Large intestine (tissue), 3 donors: Measurements from ENCODE around the gene BOK. TPM values are rescaled to one million over a fixed set of nuclear protein-coding genes. Genes with fewer than 3 reads are reported as not detected.
"Not testable (repeated sequence)": the region's sequence is repeated elsewhere in the genome, so short reads cannot be mapped to it uniquely, and the experiment has no call there.

ENCODE experiments used
- DNase-seq, 2 donors: peaks; one replicate each; pipeline versions ENCODE4 v3.0.0 to v3.0.0-alpha.2; 2013
- H3K27ac ChIP-seq: one replicate; pipeline ENCODE4 v1.5.1; 2013; ENCODE audit warnings: low read length
- H3K27me3 ChIP-seq: 2 replicates; pipeline ENCODE4 v1.6.1; 2013; ENCODE audit warnings: low read length; ENCODE audit not compliant: control insufficient read depth, insufficient read depth
- H3K36me3 ChIP-seq: 2 replicates; pipeline ENCODE4 v1.6.1; 2013; ENCODE audit warnings: low read length; ENCODE audit not compliant: control insufficient read depth, insufficient read depth
- H3K4me1 ChIP-seq: one replicate; pipeline ENCODE4 v1.6.1; 2013; ENCODE audit warnings: low read length; ENCODE audit not compliant: control insufficient read depth, insufficient read depth
- H3K4me3 ChIP-seq: one replicate; pipeline ENCODE4 v1.5.1; 2013; ENCODE audit warnings: low read length
- H3K9me3 ChIP-seq: one replicate; pipeline ENCODE4 v1.6.1; 2013; ENCODE audit warnings: mild to moderate bottlenecking, low read depth, low read length, moderate library complexity; ENCODE audit not compliant: control insufficient read depth
- WGBS: methylation state at CpG from one replicate; pipeline ENCODE4 v1.1.5; 2013; ENCODE audit warnings: low lambda C conversion rate; ENCODE audit not compliant: insufficient coverage; 5-methylcytosine and 5-hydroxymethylcytosine counted together
- polyA plus RNA-seq: library from polyadenylated mRNA; unstranded; fragments of 120-200 nt; gene quantifications from one replicate; pipeline ENCODE4 v1.2.1, GENCODE V29; 2013

The BOK gene
- polyA plus RNA-seq, 1 donor: 8.8 TPM

- no peak for DNase-seq
- WGBS: no CpG with 5 or more reads among the region's 10 CpGs
- no peaks in the 10 kb centered on the region for H3K27me3 ChIP-seq
- no peaks in the 10 kb centered on the region for H3K9me3 ChIP-seq
- no peaks in the 10 kb centered on the region for H3K4me1 ChIP-seq
- H3K4me3 ChIP-seq: no peak overlapping the region
- H3K27ac ChIP-seq: no peak overlapping the region
- no peaks in the 10 kb centered on the region for H3K36me3 ChIP-seq
Measured at GRCh38 chr2:241565411-241565810, 6.9 kb downstream of the BOK start.

DNA sequence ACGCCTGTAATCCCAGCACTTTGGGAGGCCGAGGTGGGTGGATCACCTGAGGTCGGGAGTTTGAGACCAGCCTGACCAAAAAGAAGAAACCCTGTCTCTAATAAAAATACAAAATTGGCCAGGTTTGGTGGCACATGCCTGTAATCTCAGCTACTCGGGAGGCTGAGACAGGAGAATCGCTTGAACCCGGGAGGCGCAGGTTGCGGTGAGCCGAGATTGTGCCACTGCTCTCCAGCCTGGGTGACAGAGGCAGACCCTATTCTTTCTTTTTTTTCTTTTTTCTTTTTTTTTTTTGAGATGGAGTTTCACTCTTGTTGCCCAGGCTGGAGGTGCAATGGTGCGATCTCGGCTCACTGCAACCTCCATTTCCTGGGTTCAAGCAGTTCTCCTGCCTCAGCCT is 7.5 kb downstream of the BOK start:
- WGBS: 100% methylated on average over 5 of the region's 11 CpGs
- DNase-seq, H3K4me1 ChIP-seq: not testable (repeated sequence)

GRCh38 chr2:241566468-241566867 is 7.9 kb downstream of the BOK start:
- H3K9me3 ChIP-seq: no peaks in the 10 kb centered on the region
- H3K4me3 ChIP-seq: no peak overlapping the region
- H3K27ac ChIP-seq: no peak overlapping the region
- H3K36me3 ChIP-seq: no peaks in the 10 kb centered on the region
- H3K27me3 ChIP-seq: no peaks in the 10 kb centered on the region
- WGBS: no CpG with 5 or more reads among the region's 7 CpGs
- H3K4me1 ChIP-seq: no peaks in the 10 kb centered on the region
- no peak for DNase-seq

More for the DNA sequence above, 7.5 kb downstream of the BOK start:
- not testable (repeated sequence) for H3K27ac ChIP-seq, H3K27me3 ChIP-seq, H3K4me3 ChIP-seq, H3K36me3 ChIP-seq, H3K9me3 ChIP-seq

- not testable (repeated sequence) for H3K27ac ChIP-seq
Measured at GRCh38 chr2:241567266-241567665, 8.7 kb downstream of the BOK start.

GRCh38 chr2:241567776-241568175 is 9.2 kb downstream of the BOK start:
- Histone ChIP-seq H3K36me3 (no peaks in the 10 kb centered on the region), H3K27ac (no peak overlapping the region), H3K9me3 (no peaks in the 10 kb centered on the region), H3K27me3 (no peaks in the 10 kb centered on the region), H3K4me1 (no peaks in the 10 kb centered on the region), H3K4me3 (no peak overlapping the region)
- no peak for DNase-seq
- no CpG with 5 or more reads among the region's 8 CpGs for WGBS

More at GRCh38 chr2:241567266-241567665, 8.7 kb downstream of the BOK start:
- not testable (repeated sequence) for H3K9me3 ChIP-seq, H3K4me1 ChIP-seq, H3K4me3 ChIP-seq, DNase-seq, H3K36me3 ChIP-seq, H3K27me3 ChIP-seq
- no CpG with 5 or more reads among the region's 15 CpGs for WGBS

- DNase-seq: no peak
- no peaks in the 10 kb centered on the region for H3K27me3 ChIP-seq
- H3K4me1 ChIP-seq: no peaks in the 10 kb centered on the region
- H3K27ac ChIP-seq: no peak overlapping the region
- peaks cover 7% of the 10 kb centered on the region for H3K36me3 ChIP-seq
- H3K9me3 ChIP-seq: no peaks in the 10 kb centered on the region
- WGBS: no CpG with 5 or more reads among the region's 4 CpGs
- H3K4me3 ChIP-seq: no peak overlapping the region
Measured at GRCh38 chr2:241568726-241569125, 10.2 kb downstream of the BOK start.

DNA sequence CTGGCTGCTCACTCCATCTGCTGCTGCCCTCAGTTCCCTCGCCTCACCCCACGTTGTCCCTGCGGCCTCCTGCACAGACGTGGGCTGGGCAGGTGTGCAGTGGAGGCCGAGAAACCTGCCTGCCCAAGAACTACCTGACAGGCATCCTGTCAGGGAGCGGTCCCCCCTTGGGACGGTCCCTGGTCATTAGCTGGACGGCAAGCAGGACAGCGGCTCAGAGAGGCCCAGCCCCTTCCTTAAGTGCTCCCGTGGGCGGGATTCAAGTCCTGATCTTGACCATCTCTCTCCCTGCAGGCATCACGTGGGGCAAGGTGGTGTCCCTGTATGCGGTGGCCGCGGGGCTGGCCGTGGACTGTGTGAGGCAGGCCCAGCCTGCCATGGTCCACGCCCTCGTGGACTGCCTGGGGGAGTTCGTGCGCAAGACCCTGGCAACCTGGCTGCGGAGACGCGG is 11.3 kb downstream of the BOK start:
- peaks cover 9% of the 10 kb centered on the region for H3K36me3 ChIP-seq
- no peaks in the 10 kb centered on the region for H3K4me1 ChIP-seq
- DNase-seq: no peak
- H3K4me3 ChIP-seq: no peak overlapping the region
- H3K27me3 ChIP-seq: no peaks in the 10 kb centered on the region
- no peaks in the 10 kb centered on the region for H3K9me3 ChIP-seq
- no CpG with 5 or more reads among the region's 23 CpGs for WGBS
- H3K27ac ChIP-seq: no peak overlapping the region

DNA sequence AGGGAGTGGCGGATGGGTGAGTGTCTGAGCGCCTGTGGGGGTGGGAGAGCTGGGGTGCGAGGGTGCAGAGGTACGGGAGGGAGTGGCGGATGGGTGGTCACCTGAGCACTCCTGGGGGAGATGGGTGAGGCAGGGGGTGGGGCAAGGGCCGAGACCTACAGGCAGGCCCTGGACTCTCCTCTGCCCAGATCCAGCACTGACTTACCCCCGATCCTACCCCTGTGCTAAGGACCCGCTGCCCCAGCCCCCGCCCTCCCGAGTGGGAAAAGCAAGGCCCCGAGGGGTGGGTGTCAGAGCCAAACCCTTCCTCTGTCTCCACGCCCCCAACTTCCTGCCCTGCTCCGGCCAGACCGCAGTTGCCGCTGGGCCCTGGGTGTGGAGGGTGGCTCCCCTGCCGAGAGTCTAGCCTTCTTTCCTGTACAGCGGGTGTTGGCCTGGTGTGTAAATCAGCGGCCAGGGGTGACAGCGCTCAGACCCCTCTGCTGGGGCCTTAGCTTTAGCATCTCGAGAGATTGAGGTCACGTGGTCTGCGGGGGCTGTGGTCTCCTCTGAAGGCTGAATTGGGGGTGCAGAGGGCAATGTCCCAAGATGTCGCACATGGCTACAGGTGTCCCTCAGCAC is 12.5 kb downstream of the BOK start:
- no CpG with 5 or more reads among the region's 23 CpGs for WGBS
- Histone ChIP-seq H3K27me3 (no peaks in the 10 kb centered on the region), H3K4me1 (no peaks in the 10 kb centered on the region), H3K36me3 (peaks cover 13% of the 10 kb centered on the region), H3K27ac (no peak overlapping the region), H3K4me3 (no peak overlapping the region), H3K9me3 (peaks cover 4% of the 10 kb centered on the region)
- DNase-seq: no peak

- no peak overlapping the region for H3K27ac ChIP-seq
- H3K4me1 ChIP-seq: no peaks in the 10 kb centered on the region
- no CpG with 5 or more reads among the region's 27 CpGs for WGBS
- no peak for DNase-seq
- H3K36me3 ChIP-seq: peaks cover 13% of the 10 kb centered on the region
- H3K27me3 ChIP-seq: no peaks in the 10 kb centered on the region
- peaks cover 5% of the 10 kb centered on the region for H3K9me3 ChIP-seq
- no peak overlapping the region for H3K4me3 ChIP-seq
Measured at GRCh38 chr2:241571821-241572620, 13.5 kb downstream of the BOK start.

GRCh38 chr2:241572915-241573651 is 14.5 kb downstream of the BOK start:
- not testable (repeated sequence) for H3K27ac ChIP-seq, H3K4me1 ChIP-seq, H3K9me3 ChIP-seq, DNase-seq, H3K4me3 ChIP-seq, H3K27me3 ChIP-seq
- peaks cover 13% of the 10 kb centered on the region for H3K36me3 ChIP-seq
- no CpG with 5 or more reads among the region's 20 CpGs for WGBS
